Mucosa of stomach (tissue), 1 donor: ENCODE data around the gene DELE1.

ENCODE experiments used
- H3K27me3 ChIP-seq: one replicate; pipeline ENCODE4 v1.7.0; 2013; ENCODE audit warnings: mild to moderate bottlenecking, low read length; ENCODE audit not compliant: control insufficient read depth, insufficient read depth
- H3K36me3 ChIP-seq: one replicate; pipeline ENCODE4 v1.7.0; 2013; ENCODE audit warnings: low read length; ENCODE audit not compliant: control insufficient read depth, insufficient read depth
- H3K4me1 ChIP-seq: one replicate; pipeline ENCODE4 v1.7.0; 2013; ENCODE audit warnings: mild to moderate bottlenecking, low read length; ENCODE audit not compliant: control insufficient read depth, insufficient read depth
- H3K4me3 ChIP-seq: one replicate; pipeline ENCODE4 v1.7.0; 2013; ENCODE audit warnings: low read length
- H3K9ac ChIP-seq: one replicate; pipeline ENCODE4 v1.7.0; 2013; ENCODE audit warnings: mild to moderate bottlenecking, low read length, moderate library complexity
- H3K9me3 ChIP-seq: one replicate; pipeline ENCODE4 v1.7.0; 2013; ENCODE audit warnings: mild to moderate bottlenecking, low read length, moderate library complexity; ENCODE audit not compliant: control insufficient read depth
- donor health status: Pancreatic carcinoma.

Gene DELE1

DNA sequence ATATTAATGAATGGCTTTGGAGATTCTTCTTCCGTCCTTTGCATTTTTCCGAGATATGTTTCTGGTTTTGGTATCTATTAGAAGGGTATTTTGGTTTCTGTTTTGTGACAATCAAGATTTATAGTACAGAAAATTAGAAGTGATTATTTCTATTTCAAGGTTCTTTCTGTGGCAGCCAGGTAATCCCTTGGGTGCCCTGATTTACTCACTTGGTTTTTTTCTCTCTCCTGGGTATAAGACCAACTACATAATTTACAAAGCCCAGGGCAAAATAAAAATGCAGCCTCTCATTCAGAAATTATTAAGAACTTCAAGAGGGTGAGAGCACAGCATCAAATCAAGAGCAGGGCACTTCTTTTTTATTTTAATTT is 43.3 kb downstream of the DELE1 start:
- Histone ChIP-seq H3K4me3 (no peak overlapping the region), H3K9me3 (no peaks in the 10 kb centered on the region), H3K36me3 (no peaks in the 10 kb centered on the region), H3K4me1 (peaks cover 13% of the 10 kb centered on the region), H3K9ac (no peak overlapping the region), H3K27me3 (no peaks in the 10 kb centered on the region)

DNA sequence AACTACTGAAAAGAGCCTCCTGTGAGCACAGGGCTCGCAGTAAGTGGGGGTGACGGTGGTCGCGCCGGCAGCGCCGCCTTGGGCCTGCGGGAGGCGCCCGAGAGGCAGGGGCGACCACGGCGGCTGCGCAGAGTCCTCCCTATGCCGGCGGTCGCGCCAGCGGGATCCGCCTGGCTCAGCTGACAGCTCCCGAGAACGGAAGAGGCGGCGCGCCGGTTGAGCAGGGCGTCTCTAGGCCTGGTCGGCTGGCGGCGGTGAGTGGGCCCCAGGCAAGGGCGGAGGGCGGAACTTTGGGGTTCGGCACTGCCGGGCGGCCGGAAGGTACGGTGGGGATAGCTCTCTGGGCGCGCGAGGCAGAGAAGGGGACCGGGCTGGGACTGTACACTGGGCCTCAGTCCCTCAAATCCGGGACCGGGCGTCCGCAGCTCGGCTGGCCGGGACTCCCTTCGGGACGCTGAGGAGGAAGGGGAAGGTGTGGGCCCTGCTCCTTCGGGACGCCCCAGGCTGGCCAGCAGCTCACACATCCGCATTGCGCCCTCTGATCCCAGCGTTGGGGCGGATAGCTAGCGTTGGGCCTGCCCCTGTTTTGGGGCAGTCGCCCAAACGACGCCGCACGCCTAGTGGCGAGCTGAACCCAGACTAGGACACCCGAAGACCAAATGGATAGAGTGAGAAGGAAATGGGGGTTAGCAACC is 45.4 kb downstream of the DELE1 start, which contains the start of gene RNF14:
RNF14 (plus strand) TSS at position 192 of the 695 bp plus-strand sequence. CDS start 4,484 bp downstream, outside the sequence.
- Histone ChIP-seq H3K27me3 (no peaks in the 10 kb centered on the region), H3K4me3 (peak within 1 kb of the TSS; percentile 60), H3K36me3 (no peaks in the 10 kb centered on the region), H3K9me3 (no peaks in the 10 kb centered on the region), H3K4me1 (peaks cover 14% of the 10 kb centered on the region), H3K9ac (peak within 1 kb of the TSS; percentile 85)

DNA sequence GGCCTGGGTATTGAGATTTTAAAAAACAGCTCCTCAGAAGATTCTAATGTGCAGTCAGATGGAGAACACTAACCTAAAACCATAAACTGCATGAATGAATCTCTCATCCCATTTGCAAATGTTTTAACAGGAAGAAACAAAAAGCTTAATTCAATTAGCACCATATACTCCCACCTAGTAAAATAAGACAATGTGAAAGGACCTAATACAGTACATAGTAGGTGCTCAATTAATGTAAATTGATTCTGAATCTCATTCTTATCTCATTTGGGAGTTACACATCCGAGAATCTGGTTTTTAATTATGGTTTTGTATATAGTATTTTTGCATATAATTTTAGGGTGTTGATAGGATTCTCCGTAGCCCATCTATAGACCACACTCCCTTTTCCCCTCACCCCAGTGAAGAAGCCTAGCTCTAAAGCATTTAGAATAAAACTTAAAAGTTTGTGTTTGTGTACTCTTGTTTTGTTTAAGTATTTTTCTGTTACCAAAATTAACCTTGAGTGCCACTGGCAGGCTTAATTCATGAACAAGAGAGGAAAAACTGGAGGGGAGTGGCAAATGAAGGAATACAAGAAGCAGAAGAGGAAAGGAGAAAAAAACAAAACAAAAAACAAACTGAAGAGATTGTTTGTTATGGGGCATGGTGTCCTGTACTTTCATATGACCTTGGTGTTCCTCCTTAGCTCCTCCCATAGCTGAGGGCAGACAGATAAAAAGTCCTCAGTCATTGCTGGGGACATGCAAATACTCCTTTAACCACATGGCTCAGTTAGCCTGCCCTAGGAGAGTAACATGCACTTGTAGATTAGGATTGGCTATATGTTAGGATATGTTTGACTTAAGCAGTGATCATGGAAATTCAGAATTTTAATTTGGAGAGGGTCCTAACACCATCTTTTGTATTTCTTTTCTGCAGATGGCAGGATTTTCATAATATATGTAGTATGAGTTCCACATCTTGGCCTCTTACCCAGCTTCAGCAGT is 46.4 kb downstream of the DELE1 start:
- no peaks in the 10 kb centered on the region for H3K9me3 ChIP-seq
- peaks cover 20% of the 10 kb centered on the region for H3K4me1 ChIP-seq
- no peaks in the 10 kb centered on the region for H3K27me3 ChIP-seq
- peak overlapping the region; percentile 85 for H3K9ac ChIP-seq
- H3K4me3 ChIP-seq = peak overlapping the region; percentile 60
- H3K36me3 ChIP-seq = no peaks in the 10 kb centered on the region

DNA sequence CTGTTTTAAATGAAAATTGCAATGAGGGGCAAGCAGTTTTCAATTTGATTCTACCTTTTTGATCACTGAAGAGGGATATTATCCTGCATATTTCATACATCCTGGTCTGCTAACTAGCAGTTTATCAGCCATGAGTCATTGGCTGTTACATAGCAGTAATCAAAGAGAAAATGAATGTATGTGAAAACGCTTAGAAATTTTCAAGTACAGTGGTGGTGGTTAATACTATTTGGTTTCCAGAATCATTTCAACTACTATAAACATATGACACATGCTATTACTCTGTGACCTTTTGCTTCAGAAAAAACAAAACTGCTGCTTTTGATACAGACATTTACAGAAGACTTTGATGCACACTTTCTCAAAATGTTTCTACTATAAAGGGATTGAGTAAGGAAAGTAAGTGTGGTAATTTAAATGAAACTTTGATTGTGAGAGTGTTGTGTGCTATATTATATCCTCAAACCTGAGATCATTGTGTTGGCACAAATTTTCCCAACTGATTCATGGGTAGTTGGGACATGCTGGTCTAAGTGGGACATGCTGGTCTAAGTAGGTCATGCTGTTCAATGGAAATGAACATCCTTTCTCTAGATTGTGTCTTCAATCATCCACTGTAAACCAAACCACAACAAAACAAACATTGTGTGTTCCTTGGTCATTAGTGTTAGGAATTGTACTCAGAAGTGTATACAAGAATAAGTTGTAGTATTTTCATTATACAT is 50.4 kb downstream of the DELE1 start:
- Histone ChIP-seq H3K27me3 (no peaks in the 10 kb centered on the region), H3K4me1 (peaks cover 20% of the 10 kb centered on the region), H3K36me3 (no peaks in the 10 kb centered on the region), H3K4me3 (no peak overlapping the region), H3K9ac (no peak overlapping the region), H3K9me3 (no peaks in the 10 kb centered on the region)

DNA sequence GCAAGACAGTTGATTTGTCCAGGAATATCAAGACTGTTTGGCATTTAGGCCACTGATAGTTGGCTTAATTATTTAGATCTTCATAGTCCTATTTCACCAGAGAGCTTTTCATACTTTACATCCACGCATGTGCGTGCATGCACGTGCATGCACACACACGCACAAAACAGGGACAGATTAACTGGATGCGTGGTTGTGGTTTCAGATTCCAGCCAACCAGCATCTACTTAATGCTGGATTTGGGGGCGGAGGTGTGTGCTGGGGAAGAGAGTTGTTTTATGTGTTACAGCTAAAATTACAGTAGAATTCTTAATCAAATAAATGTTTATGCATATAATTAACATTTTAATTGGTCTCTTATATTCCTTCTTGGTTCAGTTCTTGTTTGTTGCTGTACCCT is 52.5 kb downstream of the DELE1 start:
- H3K4me1 ChIP-seq = peaks cover 6% of the 10 kb centered on the region
- no peaks in the 10 kb centered on the region for H3K9me3 ChIP-seq
- peaks cover 8% of the 10 kb centered on the region for H3K36me3 ChIP-seq
- H3K9ac ChIP-seq = no peak overlapping the region
- no peak overlapping the region for H3K4me3 ChIP-seq
- H3K27me3 ChIP-seq = no peaks in the 10 kb centered on the region

DNA sequence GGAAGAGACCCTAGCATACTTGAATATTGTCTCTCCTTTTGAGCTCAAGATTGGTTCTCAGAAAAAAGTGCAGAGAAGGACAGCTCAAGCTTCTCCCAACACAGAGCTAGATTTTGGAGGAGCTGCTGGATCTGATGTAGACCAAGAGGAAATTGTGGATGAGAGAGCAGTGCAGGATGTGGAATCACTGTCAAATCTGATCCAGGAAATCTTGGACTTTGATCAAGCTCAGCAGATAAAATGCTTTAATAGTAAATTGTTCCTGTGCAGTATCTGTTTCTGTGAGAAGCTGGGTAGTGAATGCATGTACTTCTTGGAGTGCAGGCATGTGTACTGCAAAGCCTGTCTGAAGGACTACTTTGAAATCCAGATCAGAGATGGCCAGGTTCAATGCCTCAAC is 54.7 kb downstream of the DELE1 start:
- Histone ChIP-seq H3K4me1 (peaks cover 6% of the 10 kb centered on the region), H3K36me3 (peaks cover 8% of the 10 kb centered on the region), H3K9ac (no peak overlapping the region), H3K27me3 (no peaks in the 10 kb centered on the region), H3K4me3 (no peak overlapping the region), H3K9me3 (no peaks in the 10 kb centered on the region)

DNA sequence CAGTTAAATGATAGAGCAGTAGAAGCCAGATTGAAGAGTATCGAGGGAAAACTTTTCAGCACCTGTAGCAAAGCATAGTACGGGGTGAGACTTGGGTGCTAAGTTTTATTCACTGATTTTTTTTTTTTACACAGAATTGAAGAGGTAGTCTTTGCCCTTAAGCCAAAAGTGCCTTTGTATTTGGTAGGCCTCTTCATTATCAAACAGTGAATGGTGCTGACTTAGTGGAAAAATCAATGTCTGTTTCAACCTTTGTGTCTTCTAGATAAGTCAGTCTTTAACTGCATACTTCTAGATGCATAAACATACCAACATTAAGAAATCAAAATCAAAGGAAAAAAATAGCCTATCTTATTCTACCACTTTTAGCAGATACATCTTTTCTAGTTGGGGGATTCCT is 59.0 kb downstream of the DELE1 start:
- H3K27me3 ChIP-seq = no peaks in the 10 kb centered on the region
- no peaks in the 10 kb centered on the region for H3K9me3 ChIP-seq
- peaks cover 12% of the 10 kb centered on the region for H3K36me3 ChIP-seq
- no peak overlapping the region for H3K4me3 ChIP-seq
- H3K9ac ChIP-seq = no peak overlapping the region
- no peaks in the 10 kb centered on the region for H3K4me1 ChIP-seq

DNA sequence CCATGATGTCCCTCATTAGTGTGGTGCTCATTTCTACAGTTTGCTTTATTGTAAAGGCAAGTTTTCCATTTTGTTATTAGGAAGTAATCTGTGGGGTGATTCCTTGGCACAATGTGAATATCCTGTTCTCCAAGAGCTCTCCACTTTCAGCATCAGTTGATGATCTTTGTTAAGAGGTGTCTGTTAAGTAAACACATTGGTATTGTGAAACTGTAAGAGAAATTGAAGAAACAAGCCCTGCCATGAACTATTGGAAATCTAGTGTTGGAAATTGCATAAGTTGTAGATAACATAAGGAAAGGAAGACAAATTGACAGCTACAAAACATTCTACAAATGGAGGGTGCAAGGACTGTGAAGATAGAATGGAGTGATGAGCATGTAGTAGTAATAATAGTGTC is 62.4 kb downstream of the DELE1 start:
- no peak overlapping the region for H3K4me3 ChIP-seq
- peaks cover 3% of the 10 kb centered on the region for H3K36me3 ChIP-seq
- H3K9me3 ChIP-seq = no peaks in the 10 kb centered on the region
- no peak overlapping the region for H3K9ac ChIP-seq
- H3K4me1 ChIP-seq = no peaks in the 10 kb centered on the region
- no peaks in the 10 kb centered on the region for H3K27me3 ChIP-seq

DNA sequence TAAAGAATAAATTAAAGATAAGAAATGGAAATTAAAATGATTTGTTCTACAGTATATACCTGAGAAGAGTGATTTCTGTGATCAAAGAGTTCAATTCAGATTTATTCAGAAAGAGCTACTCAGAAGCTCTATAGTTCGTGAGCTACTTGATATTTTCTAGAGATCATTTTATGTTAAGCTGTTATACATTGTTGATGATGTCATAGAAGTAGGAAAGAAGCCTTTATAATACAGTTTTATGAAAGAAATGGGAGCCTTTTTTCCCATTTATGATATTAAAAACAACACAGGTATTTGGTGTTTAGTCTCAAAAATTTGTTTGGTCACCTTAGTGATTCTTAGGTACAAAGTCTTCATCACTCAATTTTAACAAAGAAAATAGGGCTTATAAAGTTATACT is 66.0 kb downstream of the DELE1 start:
- Histone ChIP-seq H3K9ac (no peak overlapping the region), H3K27me3 (no peaks in the 10 kb centered on the region), H3K4me1 (no peaks in the 10 kb centered on the region), H3K9me3 (no peaks in the 10 kb centered on the region), H3K36me3 (peaks cover 3% of the 10 kb centered on the region), H3K4me3 (no peak overlapping the region)
